Hematopoietic multipotent progenitor cell treated with erythropoietin and hydrocortisone succinate and interleukin-3 and kit ligand, for 4 days (in vitro differentiated cells): Measurements from ENCODE around the gene CNP.
"Not testable (repeated sequence)": the region's sequence is repeated elsewhere in the genome, so short reads cannot be mapped to it uniquely, and the experiment has no call there.

ENCODE experiments used
- DNase-seq: peaks from one replicate; pipeline ENCODE4 v3.0.0-alpha.2; 2015

The CNP gene

DNA sequence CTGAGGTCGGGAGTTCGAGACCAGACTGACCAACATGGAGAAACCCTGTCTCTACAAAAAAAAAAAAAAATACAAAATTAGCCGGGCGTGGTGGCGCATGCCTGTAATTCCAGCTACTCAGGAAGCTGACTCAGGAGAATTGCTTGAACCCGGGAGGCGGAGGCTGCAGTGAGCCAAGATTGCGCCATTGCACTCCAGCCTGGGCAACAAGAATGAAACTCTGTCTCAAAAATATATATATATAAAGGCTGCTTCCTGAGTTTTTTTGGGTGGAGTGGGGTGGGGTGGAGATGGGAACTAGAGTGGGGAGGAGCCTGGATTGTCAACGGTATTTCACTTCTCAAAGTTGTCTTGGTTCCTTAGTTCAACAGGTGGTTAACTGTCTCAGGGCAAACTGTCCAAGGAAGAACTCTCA lies 43.7 kb downstream of the CNP start:
- peak; percentile 35 for DNase-seq

DNA sequence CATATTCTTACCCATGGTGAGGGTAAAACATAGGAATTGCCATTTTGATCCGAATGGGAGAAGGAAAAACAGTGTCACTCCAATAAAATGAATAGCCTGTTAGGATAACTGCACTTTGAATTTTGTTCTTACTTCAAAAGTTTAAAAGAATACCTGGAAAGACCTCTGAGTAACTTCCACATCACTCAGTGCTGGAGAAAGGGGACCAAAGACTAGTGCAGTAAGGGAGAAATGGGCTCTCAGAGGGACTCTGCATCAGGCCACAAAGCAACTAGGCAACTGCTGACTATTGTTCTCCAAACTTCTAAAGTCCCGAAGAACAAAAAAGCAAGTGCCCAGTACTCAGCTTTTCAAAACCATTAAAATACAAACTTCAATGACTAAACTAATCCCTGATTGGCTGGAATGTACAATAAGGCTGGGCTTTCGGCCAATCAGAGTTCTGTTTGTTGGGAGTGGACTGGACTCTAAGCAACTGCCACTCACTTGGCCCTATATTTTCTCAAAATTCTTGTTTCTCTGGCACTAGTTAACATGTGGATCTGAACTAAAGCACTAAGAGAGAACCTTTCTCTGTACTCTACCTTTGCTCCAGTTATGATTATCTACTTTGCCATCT lies 44.4 kb downstream of the CNP start:
- peak; percentile 63 for DNase-seq

DNA sequence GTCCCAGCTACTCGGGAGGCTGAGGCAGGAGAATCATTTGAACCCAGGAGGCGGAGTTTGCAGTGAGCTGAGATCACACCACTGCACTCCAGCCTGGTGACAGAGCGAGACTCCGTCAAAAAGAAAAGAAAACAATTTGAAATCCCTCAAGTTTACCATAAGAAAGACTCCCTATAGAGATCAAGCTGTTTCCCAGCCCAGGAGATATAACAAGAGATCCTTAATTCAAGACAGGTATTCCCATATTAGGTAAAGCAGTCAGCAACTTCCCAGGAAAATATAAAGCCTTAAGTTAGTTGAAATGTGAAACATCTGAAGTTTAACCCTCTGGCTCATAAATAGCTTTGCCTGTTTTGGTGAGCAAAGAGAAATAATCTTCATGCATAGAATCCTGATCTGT lies 45.8 kb downstream of the CNP start:
- DNase-seq: not testable (repeated sequence)

DNA sequence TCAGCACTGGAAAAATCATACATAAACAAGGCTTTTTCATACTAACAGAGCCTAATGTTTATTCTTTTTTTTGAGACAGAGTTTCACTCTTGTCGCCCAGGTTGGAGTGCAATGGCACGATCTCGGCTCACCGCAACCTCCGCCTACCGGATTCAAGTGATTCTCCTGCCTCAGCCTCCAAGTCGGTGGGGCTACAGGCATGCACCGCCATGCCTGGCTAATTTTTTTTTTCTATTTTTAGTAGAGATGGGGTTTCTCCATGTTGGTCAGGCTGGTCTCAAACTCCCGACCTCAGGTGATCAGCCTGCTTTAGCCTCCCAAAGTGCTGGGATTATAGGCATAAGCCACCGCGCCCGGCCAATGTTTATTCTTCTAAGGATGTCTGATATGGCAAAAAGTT lies 47.1 kb downstream of the CNP start:
- DNase-seq: not testable (repeated sequence)

DNA sequence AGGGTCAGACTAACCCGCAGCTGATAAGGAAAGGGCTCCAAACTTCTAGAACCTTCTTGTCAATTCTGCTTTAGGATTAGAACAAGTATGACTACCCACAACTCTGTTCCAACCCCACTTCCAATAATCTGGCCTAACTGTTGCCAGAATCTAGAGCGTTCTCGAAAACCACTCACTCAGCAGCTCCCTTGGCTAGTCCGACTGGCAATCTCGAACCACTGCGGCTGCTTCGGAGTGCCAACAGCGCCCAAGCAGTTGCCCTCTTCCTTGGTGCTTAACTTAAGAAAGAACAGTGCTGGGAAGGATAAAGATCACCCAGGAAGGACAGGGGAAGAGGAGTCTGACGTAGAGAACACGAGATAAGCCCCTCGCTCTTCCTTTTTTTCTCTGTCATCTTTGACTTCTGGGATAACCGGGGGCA lies 49.8 kb downstream of the CNP start:
- DNase-seq: peak; percentile 55

DNA sequence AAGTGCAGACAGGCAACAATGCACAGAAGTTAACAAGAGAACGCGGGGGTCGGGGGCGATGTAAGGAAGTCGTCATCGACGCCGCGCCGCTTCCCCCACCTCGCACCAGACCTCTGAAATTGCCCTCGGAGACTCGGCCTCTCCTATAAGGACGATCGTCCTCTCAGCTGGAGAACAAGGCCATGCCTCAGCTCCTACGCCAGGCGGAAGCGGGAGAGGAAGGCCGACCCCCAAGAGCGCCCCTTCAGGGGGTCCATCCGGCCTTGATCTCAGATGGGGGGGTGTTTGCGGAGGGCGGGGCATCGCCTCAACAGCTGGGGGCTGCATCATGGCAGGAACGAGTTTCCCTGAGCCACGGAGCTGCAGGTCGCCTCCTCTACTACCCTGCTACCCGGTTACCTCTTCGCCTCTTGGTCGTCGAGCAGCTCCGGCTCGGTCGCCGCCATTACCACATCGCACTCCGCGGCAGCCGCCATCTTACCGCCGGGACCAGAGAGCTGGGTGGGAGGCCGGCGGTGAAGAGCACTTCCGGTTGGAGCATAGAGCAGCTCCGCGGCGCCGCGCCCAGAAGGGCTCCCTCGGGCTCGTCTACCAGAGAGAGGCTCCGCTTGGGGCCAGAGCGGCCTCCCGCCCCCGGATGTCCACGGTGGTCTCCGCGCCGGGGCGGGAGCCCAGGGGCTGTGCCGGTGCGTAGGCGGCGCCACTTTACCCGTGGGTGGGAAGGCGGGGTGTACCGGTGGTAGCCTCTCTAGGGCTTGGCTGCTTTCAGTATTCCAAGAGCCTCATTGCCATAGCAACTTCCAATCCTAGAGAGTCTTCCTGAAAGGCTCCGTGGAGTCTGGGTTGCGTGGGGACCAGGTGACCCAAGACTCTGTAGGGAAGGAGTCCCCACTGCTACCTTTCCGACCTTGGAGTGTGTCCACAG lies 50.6 kb downstream of the CNP start, which contains the start of gene DNAJC7:
Gene DNAJC7 (minus strand): TSS at position 499 of the 925 bp plus-strand sequence. CDS start 23 bp downstream, at position 476.
- peak; percentile 98 for DNase-seq

DNA sequence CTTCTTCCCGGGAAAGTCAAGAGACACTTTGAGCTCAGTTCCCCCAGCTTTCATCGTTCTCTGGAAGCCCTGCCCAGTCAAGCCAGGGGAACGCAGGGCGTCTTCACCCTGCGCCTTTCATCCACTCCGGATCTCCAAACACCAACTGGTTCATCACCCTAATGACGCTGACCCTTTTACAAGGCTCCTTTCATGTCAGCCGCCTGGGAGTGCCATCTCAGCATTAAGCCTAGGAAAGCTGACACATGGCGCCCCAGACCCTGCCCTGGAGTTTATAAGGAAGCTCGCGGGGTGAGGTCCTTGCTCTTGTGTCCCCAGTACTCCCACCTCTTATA lies 51.2 kb downstream of the CNP start:
- peak; percentile 69 for DNase-seq

DNA sequence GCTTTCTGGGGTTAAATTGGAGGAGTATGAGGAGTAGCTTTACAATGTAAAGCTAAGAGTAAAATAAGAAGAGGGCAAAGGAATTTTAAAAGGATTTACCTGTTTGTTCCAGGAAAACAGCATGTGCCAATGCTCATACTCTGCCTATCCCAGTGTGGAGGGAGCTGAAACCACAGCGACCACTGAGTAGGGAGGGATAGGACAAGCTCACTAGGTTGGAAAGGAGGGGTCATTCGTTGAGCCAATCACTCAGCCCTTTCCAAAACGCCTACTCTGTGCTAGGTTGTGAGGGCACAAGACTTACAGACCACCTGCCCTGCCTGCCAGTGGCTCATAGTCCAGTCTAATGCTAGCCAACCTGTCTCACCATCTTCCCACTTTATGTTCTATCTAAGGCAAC lies 51.7 kb downstream of the CNP start:
- peak; percentile 61 for DNase-seq

DNA sequence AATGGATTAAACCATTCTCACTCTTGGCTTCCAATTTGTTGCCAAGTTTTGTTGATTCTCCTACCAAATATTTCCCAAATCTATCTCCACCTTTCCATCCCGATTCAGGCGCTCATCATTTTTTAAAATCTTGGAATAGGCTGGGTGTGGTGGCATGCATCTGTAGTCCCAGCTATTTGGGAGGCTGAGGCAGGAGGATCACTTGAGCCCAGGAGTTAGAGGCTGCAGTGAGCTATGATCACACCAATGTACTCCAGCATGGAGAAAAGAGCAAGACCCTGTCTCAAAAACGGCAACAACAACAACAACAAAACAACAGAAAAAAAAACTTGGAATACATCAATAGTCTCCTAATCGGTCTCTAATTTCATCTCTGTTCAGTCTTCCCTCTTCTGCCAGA lies 52.4 kb downstream of the CNP start:
- DNase-seq: no peak

DNA sequence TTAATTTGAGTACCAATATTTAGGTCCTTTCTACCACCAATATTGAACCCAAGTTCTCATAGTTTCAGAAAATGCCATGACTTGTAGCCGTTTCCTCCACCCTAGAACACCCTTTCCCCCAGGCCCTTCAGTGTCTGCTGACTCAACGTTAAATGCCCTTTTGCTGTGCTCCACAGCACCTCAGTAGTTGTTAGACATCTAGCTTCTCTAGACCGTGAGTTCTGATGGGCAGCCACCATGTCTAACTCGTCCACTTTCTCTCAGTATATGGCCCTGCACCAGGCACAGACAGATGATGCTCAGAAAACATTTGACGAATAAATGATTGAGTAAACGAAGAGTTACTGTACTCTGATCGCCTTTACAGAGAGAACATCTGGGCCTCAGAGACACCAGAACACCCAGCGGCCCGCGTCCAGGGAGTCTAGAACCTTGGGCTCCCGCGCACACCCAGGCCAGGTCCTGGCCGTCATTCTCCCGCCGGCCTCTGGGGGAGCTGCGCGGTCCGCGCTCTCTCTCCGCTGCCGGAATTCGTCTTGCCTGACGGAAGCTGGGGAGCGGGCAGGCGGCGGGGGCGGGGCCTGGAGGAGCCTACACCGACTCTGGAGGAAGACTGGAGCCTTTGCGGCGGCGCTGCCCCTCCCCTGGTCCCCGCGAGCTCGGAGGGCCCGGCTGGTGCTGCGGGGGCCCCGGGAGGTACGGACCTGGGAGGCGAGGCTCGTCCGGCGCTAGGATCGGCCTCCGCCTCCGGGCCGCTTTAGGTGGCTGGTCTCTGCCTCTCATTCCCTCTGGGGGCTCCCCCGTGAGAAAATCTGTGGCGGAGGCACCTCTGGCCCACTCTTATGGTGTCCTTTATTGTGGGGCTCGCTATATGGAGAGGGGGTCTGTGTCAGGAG lies 53.2 kb downstream of the CNP start, which contains the start of gene NKIRAS2:
Gene NKIRAS2 (plus strand): TSS at position 582 of the 896 bp plus-strand sequence. CDS start 1,488 bp downstream, outside the sequence.
- peak; percentile 97 for DNase-seq

DNA sequence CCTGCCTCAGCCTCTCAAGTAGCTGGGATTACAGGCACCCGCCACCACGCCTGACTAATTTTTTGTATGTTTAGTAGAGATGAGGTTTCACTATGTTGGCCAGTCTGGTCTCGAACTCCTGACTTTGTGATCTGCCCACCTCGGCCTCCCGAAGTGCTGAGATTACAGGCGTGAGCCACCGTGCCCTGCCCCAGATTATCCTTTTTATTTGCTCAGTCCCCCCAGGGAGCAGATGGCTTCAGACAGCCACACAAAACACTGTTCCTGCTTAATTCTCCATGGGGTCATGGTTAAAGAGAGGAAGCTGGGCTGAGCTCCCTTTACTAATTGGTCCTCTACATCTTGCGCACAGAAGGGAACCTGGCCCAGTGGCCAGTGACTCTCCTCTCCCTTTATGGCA lies 54.2 kb downstream of the CNP start:
- not testable (repeated sequence) for DNase-seq

DNA sequence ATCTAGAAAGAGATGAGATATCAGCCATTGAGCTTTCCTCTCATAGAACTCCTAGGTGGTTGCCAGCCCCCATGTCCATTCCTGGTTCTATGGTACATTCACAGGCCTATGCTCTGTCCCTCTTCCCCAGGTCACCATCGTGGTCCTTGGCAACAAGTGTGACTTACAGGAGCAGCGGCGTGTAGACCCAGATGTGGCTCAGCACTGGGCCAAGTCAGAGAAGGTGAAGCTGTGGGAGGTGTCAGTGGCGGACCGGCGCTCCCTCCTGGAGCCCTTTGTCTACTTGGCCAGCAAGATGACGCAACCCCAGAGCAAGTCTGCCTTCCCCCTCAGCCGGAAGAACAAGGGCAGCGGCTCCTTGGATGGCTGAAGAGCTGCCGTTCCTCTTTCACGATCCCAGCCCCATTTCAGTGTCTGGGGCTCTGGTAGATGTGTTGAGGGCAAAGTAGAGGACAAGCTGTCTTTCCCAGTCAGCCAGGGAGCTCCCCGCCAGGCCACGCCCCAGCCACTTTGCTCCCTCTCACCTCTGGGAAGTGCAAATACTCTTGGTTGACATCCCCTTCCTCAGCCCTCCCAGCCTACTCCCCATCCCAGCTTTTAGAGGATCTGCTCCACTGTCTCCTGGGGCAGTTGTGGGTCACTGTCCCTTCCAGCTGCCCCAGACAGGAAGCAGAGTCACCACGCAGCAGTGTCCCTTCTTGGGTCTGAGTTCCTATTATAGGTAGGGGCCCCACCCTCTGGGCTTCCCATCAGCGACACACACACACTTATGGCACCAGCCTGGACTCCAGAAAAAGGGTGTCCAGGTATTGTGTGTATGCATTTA lies 57.1 kb downstream of the CNP start:
- peak; percentile 43 for DNase-seq

DNA sequence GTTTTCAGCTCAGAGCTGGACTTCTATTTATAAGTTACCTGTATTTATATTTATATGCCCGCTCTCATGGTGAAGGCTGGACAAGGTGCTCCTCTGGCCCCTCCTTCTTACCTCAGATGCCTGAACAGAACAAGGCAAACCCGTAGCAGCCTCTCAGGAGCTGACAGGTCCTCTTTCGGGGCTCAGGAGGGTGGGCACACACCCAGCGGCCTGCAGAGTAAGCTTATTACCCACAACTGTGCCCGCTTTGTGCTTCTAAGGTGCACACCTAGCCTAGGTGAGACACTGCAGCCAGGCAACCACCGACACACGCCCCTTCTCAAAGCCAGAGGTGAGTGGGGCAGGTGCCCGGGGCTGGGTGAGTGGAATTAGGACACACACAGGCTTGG lies 58.6 kb downstream of the CNP start:
- DNase-seq: no peak

DNA sequence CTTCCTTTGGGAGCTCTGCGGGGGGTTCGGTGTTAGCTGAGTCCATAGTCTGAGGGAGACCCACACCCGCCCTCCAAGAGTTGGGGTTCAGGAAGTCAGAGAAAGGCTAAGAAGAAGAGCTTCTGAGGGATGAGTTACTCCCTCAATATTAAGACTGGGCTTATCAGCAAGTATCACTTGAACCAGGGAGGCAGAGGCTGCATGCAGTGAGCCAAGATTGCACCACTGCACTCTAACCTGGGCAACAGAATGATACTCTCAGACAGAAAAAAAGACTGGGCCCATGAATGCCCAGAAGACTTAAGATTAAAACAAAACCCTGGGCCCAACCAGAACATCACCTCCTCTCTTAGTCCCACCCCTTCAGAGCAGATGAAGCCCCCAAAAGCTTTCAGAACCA lies 59.3 kb downstream of the CNP start:
- DNase-seq: peak; percentile 63

DNA sequence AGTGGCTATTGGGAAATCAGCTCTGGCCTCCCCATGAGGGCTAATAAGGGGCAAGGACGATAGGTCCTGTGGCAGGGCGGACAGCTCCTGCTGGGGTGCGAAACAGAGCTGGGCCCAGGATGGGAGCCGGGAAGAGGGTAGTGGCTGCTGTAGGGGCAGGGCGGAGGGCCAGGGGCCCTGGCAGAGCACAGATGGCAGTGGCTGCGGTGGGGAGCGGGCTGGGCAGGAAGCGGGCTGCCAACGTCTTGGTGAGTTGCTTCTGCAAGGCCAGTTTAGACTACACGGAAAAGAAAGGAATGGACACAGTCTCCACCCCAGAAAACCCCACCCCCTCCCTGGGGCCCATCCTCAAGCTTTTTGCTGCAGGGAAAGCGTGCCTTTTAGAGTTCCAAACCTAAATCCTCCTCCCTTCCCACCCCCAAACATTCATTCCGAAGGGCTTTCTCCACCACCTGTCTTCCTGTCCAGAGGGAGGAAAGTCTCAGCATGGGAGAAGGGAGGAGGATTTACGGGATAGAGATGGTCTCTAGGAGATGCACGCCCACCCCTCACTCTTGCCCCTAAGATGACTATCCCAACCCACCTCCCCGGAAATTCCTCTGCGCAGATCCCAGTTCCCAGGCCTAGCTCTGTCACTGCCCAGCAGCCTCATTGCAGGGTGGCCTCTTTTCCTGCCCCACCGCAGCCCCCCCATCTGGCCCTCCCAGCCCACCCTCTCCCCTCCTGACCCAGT lies 60.4 kb downstream of the CNP start:
- DNase-seq: peak; percentile 83
